Stimulated activated CD8-positive, alpha-beta memory T cell treated with anti-CD3 and anti-CD28 coated beads, Interleukin-7, amount 100 ng/mL, for 24 hours (primary cell): ENCODE results near the gene GAS1.

Experiments used
- DNase-seq: peaks from one replicate; pipeline ENCODE4 v3.0.0-alpha.2; 2020; ENCODE audit warnings: low read depth

The GAS1 gene

DNA sequence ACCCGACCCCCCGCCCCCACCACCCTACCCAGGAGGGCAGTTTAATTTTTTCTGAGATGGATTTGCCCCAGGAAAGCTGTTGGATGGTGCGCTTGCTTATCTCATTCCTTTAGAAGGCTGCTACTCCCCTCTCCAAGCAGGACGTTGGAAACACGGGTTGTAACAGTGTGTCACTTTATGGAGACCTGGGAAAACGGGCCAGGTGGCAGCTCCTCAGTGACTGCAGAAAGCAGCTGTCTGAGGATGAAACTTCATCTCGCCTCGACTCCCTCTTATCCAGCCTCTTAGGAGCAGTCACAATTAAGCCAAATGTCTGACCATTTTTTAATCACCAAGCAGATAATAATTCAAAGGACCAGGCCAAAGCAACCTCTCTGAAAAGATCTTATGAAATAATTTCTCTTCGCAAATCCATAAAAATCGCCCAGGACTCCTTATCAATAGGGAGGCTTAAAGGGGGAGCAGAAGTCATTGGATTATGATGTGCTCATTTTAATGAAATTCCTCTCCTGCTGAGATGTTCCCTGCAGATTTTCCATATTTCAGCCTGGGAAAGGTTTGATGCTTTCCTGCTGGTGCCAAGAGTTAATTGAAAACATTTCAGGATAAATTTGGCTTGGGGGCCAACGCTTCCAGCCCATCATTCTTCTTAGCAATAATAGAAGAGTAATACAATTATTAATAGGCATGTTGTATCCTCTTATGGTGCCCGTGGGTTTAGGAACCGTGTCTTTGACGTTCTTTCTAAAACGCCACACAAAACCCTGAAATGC lies 26.0 kb downstream of the GAS1 start:
- no peak for DNase-seq

DNA sequence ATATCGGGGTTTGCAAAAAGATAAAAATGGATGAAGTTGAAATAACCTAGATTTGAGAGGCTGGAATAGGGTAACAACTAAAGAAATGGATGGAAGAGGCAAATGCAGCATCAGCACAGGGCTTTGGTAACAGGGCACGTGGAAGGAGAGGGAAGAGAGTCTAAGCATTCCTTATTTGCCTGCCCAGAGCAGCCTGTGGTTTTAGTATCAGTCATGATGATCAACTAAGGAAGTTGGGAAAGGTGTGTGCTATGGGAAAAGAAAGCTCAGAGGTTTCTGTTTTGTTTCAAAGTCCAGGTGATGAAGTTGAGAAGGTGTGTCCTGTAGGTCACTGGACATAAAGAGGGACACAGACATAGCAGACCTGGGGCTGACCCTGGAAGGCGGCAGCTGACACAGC lies 28.8 kb downstream of the GAS1 start:
- no peak for DNase-seq

DNA sequence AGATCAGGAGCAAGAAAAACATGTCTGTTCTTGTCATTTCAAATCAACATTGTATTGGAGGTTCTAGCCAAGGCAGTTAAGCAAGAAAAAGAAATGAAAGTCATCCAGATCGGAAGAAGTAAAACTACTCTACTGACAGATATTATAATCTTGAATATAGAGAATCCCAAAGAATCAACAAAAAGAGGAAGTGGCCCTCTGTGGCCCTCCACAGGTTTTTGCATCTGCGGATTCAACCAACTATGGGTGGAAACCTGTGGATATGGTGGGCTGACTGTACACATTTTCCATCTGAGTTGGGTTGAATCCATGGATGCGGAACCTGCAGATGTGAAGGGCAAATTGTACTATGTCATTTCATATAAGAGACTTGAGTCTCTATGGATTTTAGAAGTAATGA lies 35.1 kb downstream of the GAS1 start:
- DNase-seq = no peak

DNA sequence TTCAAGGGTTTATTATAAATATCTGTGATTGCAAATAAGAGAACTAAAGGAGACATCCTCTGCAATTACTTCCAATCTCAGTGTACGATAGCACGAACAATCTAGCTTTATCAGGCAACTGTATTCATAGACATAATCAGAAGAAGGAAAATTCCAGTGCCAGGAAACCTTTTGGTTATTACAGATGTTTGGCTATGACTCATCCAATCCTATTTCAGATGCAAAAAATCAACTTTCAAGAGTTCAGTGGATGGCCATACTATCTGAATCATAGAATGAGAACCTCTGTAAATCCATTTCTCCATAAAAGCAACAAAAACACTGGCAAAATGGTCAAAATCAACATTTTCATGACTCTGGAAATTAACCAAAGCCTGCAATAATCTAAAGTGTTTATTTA lies 37.9 kb downstream of the GAS1 start:
- no peak for DNase-seq

DNA sequence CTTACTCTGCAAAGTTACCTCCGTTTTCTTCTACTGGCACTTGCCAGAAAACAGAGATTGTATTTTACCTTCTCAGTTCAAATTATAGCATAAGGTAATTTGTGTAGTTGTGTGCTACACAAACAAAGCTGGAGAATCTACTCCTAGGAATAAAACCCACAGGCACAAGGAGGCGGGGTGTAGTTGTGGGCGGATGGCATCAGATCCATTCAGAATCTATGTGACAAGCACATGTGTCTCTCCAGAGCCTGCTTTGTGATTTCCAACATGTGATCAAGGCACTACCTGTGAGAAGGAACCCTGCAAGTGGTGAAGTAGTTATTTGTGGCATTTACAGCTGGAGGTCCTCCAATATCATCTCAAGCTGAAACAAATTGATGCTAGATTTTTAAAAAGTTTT lies 39.0 kb downstream of the GAS1 start:
- DNase-seq = no peak

DNA sequence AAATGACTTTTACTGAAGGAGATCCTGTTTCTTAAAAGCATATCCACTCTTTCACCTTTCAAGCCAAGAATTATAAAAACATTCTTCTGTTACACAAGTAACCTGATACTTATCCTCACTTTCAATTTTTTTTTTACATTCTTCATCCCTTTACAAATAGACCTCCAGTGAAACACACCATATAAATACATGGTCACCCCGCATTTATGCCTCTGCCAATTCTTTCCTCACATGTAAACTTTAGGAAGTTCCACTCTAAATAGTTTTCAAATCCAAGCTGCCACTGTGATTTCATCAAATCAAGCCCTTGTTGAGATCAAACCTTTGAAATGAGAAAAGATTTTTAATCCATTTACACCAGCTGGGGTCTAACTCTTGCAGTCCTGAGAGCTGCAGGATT lies 40.0 kb downstream of the GAS1 start:
- DNase-seq = no peak

DNA sequence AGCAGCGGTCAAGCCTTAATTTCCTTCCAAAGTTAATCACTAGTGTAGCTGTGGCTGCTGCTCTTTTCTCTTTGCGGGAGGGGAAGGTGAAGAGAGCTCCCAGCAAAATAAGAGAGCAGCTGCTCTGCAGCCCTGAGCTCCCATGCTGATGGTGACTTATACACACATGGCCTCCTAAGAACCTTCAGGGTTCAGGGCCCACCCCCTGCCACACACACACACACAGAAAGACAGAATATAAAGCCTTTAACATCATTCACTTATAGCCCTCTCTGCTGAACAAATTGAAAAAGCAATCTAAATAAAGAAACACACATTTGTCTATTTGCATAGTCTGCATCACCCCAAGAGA lies 43.6 kb downstream of the GAS1 start:
- DNase-seq = no peak

DNA sequence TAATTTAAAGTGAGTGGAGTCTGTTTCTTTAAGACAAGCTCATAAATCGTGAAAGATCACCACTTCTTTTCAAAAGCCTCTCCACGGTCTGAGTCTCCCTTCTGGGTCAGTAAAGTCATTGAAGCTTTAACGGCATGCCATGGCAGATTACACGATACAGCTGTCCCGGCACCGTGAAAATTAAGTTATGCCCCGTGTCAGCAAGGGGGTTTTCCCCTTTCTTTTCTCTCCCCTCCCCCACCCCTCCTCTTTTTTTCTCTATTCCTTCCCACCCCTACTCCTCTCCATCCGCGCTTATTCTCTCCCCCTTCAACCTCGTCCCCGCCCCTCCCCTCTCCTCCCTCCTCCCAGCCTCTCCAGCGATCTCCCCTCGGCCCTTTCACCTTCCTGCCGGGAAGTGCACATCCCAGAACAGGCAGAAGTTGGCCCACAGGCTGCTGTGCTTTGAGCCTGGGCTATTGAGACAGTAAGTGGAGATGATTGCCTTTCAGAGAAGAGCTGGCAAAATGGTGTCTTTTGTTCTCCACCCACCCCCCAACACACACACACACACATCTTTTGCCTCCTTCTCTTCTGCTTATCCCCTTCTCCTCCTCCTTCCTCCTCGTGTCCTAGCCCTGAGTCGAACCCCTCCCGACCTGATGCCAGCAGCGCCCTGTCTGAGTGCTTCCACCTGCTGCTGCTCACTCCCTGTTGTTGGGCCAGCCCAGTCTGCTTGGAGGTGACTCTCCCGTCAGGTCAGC lies 44.1 kb downstream of the GAS1 start:
- DNase-seq = no peak

DNA sequence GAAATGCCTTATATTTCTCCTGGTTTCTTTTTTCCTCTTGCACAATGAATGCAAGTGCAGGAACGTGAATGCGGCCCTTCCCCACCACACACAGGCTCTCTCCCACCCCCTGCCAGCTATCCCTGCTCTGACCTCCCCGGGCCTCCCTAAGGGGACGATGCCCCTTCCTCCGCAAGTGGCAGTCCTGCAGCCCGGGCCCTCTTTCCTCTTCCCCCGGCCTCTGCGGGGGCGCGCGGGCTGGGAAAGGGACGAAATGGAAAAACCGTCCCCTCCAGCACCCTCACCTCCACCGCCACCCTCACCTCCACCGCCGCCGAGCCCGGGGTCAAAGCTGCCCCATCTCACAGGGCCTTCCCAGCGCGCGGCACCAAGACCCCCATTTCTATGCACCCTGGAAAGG lies 44.7 kb downstream of the GAS1 start:
- DNase-seq = no peak

DNA sequence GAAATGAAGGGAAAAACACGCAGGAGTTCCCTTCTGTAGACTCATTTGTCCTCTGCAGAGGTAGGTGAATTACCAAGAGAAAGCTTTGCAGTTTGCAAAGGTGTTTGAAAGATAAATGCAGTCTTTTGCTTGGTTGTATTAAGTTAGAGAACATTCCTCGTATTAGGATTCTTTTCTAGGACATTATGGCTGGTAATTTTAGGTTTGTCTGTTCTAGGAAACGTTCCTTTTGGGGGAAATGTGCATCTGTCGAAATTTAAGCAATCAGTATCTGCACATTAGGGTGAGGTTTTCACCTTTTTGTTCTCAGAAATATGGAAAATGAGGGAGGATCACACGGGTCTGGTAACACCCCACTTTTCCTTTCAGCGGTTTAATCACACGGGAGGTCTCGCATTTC lies 45.1 kb downstream of the GAS1 start:
- DNase-seq = no peak

DNA sequence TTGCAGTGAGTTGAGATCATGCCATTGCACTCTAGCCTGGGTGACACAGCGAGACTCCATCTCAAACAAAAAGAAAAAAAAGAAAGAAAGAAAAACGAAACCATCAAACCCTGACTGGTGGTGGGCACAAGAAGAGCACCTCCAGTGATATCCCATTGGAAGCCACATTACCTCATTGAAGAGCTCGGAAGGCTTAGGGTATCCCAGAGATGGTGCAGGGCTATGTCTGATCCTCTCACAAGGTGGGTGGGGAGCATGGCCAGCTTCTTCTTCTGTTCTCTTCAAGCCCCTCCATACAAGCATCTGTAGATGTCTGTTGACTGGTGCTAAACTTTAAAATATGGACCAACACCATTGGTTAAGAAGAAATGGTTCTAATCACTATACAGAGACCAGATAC lies 45.8 kb downstream of the GAS1 start:
- DNase-seq = no peak
